ENCODE measurements around the gene NDUFA1. TPM values are rescaled to one million over a fixed set of nuclear protein-coding genes. Genes with fewer than 3 reads are reported as not detected.

NDUFA1 gene
- total RNA-seq (2014; rRNA removed; shearing (Covaris generic)): 115 and 146 TPM in 2 replicates

GRCh38 chrX:119871599-119872395 is at the start of gene NDUFA1, which contains the start of gene RNF113A:
NDUFA1 (plus strand) TSS chrX:119871832; CDS start chrX:119871912, 80 bp downstream.
RNF113A (minus strand) TSS chrX:119871733; CDS start chrX:119871613, 120 bp downstream.

GRCh38 chrX:119852382-119853353 is 19.0 kb upstream of the NDUFA1 start, which contains the start of gene UPF3B:
UPF3B (minus strand) TSS chrX:119852963; CDS start chrX:119852928, 35 bp downstream.

GRCh38 chrX:119895843-119896326 is 24.3 kb downstream of the NDUFA1 start, which contains the start of gene AKAP14:
AKAP14 (plus strand) TSS chrX:119895893; CDS start chrX:119903224, 7,331 bp downstream.

Other genes with a start within 250 kb of the NDUFA1 start
- gene SEPTIN6, start 178.7 kb upstream of the NDUFA1 start, total RNA-seq (2014; rRNA removed; shearing (Covaris generic)): 11.5 and 15.3 TPM in 2 replicates
- not detected in 2 replicates for gene SOWAHD, start 113.2 kb upstream of the NDUFA1 start, total RNA-seq (2014; rRNA removed; shearing (Covaris generic))
- 2,145 and 2,387 TPM in 2 replicates for gene RPL39, start 80.2 kb upstream of the NDUFA1 start, total RNA-seq (2014; rRNA removed; shearing (Covaris generic))
- gene UPF3B, start 18.9 kb upstream of the NDUFA1 start, total RNA-seq (2014; rRNA removed; shearing (Covaris generic)): 5.7 and 7.7 TPM in 2 replicates
- gene RNF113A, start 99 bp upstream of the NDUFA1 start, total RNA-seq (2014; rRNA removed; shearing (Covaris generic)): 21.7 and 27.9 TPM in 2 replicates
- not detected in 2 replicates for gene AKAP14, start 24.1 kb downstream of the NDUFA1 start, total RNA-seq (2014; rRNA removed; shearing (Covaris generic))
- 6.6 and 6.8 TPM in 2 replicates for gene NKAP, start 71.9 kb downstream of the NDUFA1 start, total RNA-seq (2014; rRNA removed; shearing (Covaris generic))
- gene RHOXF2B, start 205.9 kb downstream of the NDUFA1 start, total RNA-seq (2014; rRNA removed; shearing (Covaris generic)): not detected in 2 replicates
- gene RHOXF1, start 244.1 kb downstream of the NDUFA1 start, total RNA-seq (2014; rRNA removed; shearing (Covaris generic)): not detected in 2 replicates